Measurements from ENCODE around the gene SPATA17. TPM values are rescaled to one million over a fixed set of nuclear protein-coding genes. Genes with fewer than 3 reads are reported as not detected.

The SPATA17 gene
- total RNA-seq, 1 experiment from 2014 or later: not detected

DNA sequence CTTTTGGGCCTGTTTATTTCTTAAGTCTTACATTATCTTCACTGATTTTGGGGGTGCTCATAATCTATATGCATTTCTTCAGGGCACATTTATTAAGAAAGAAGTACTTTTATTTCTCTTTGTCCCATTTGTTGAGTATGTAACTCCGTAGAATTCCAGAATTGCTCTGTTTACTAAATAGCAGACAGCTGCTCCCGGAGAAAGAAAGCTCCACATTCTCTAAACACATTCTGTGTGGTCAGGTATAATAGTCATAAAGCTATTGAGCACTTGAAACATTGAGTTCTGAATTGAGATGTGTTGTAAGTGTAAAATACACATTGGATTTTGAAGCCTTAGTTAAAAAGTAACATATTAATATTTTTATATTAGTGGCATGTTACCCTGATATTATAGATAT is 206.5 kb downstream of the SPATA17 start:
- ChIA-PET CTCF (no interaction called here), POLR2A (ENCODE audit: low non-redundant PET) (no interaction called here)
- no peaks in the 10 kb centered on the region for H3K9me3 ChIP-seq (ENCODE audit: low read depth, low read length, poor library complexity, severe bottlenecking)
- TF ChIP-seq, protein P1, sequence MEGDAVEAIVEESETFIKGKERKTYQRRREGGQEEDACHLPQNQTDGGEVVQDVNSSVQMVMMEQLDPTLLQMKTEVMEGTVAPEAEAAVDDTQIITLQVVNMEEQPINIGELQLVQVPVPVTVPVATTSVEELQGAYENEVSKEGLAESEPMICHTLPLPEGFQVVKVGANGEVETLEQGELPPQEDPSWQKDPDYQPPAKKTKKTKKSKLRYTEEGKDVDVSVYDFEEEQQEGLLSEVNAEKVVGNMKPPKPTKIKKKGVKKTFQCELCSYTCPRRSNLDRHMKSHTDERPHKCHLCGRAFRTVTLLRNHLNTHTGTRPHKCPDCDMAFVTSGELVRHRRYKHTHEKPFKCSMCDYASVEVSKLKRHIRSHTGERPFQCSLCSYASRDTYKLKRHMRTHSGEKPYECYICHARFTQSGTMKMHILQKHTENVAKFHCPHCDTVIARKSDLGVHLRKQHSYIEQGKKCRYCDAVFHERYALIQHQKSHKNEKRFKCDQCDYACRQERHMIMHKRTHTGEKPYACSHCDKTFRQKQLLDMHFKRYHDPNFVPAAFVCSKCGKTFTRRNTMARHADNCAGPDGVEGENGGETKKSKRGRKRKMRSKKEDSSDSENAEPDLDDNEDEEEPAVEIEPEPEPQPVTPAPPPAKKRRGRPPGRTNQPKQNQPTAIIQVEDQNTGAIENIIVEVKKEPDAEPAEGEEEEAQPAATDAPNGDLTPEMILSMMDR (conservative IDR thresholded peaks at IDR 0.05; ENCODE audit: low read depth, low read length): no peak
- no peak for TF ChIP-seq EZH2 (IDR thresholded peaks at IDR 0.05; ENCODE audit: borderline replicate concordance, low read depth, low read length, poor library complexity, severe bottlenecking)
- H3K36me3 ChIP-seq (ENCODE audit: insufficient read depth, low read length, poor library complexity, severe bottlenecking): no peaks in the 10 kb centered on the region
- DNase-seq (ENCODE audit: low spot score): no peak
- no peaks in the 10 kb centered on the region for H3K4me1 ChIP-seq (ENCODE audit: insufficient read depth, low read length, poor library complexity, severe bottlenecking)
- no peak overlapping the region for H3K27ac ChIP-seq (ENCODE audit: low read depth, low read length, poor library complexity, severe bottlenecking)
- no peak overlapping the region for H3K4me3 ChIP-seq (ENCODE audit: low read depth, low read length, poor library complexity, severe bottlenecking)
- BruUV-seq (replicated peaks): no TSS peak
- no peaks in the 10 kb centered on the region for H3K27me3 ChIP-seq (replicated peaks; ENCODE audit: insufficient read depth, low read depth, low read length, poor library complexity)
- intact Hi-C loops (cut with micrococcal nuclease; ENCODE audit: unreplicated experiment): no loop called here

DNA sequence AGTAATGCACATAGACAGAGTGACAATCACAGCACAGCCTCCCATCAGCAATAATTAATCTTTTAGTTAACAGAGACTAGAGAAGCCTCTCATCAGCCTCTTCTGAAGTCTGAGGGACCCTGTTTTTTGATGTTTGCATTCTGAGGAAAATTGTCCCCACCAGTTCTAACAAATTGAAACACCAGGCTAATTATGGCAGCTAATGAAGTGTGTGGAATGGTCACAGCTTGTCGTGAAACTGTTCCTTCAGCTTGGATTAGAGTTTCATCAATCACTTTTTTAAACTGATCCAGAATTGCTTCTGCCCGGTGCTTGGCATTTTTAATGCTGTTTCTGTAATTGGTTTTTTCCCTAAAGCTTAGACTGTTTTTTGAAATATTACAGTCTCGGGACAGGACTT is 208.0 kb downstream of the SPATA17 start:
- intact Hi-C loops (cut with micrococcal nuclease; ENCODE audit: unreplicated experiment): no loop called here

DNA sequence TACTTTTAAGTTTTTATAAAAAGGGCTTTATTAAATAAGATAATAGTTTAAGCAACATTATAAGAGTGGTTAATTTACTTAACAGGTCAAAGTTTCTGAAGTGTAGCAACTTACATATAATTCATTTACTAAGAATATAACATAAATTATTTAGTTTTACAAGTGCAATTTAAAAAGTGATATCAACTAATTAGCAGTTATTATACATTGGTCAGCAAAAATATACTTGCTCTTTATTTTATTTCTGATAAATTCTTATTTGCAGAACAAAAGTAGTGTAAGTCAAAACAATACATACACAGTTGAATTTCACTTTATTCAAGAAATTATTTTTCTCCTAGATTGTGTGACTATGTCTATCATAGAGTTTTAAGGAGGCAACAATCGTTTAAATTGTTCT is 215.6 kb downstream of the SPATA17 start:
- intact Hi-C loops (cut with micrococcal nuclease; ENCODE audit: unreplicated experiment): no loop called here
- ChIA-PET CTCF (no interaction called here), POLR2A (ENCODE audit: low non-redundant PET) (no interaction called here)
- BruUV-seq (replicated peaks): no TSS peak
- DNase-seq (ENCODE audit: low spot score): no peak
- no peak overlapping the region for H3K27ac ChIP-seq (ENCODE audit: low read depth, low read length, poor library complexity, severe bottlenecking)
- no peaks in the 10 kb centered on the region for H3K27me3 ChIP-seq (replicated peaks; ENCODE audit: insufficient read depth, low read depth, low read length, poor library complexity)
- TF ChIP-seq EZH2 (IDR thresholded peaks at IDR 0.05; ENCODE audit: borderline replicate concordance, low read depth, low read length, poor library complexity, severe bottlenecking): no peak
- TF ChIP-seq, protein P1 (conservative IDR thresholded peaks at IDR 0.05; ENCODE audit: low read depth, low read length): no peak
- no peaks in the 10 kb centered on the region for H3K9me3 ChIP-seq (ENCODE audit: low read depth, low read length, poor library complexity, severe bottlenecking)
- no peaks in the 10 kb centered on the region for H3K36me3 ChIP-seq (ENCODE audit: insufficient read depth, low read length, poor library complexity, severe bottlenecking)
- H3K4me3 ChIP-seq (ENCODE audit: low read depth, low read length, poor library complexity, severe bottlenecking): no peak overlapping the region
- H3K4me1 ChIP-seq (ENCODE audit: insufficient read depth, low read length, poor library complexity, severe bottlenecking): no peaks in the 10 kb centered on the region

More for the DNA sequence above, 208.0 kb downstream of the SPATA17 start:
- ChIA-PET POLR2A (ENCODE audit: low non-redundant PET) (no interaction called here), CTCF (no interaction called here)
- no peaks in the 10 kb centered on the region for H3K9me3 ChIP-seq (ENCODE audit: low read depth, low read length, poor library complexity, severe bottlenecking)
- no peaks in the 10 kb centered on the region for H3K36me3 ChIP-seq (ENCODE audit: insufficient read depth, low read length, poor library complexity, severe bottlenecking)
- no peaks in the 10 kb centered on the region for H3K27me3 ChIP-seq (replicated peaks; ENCODE audit: insufficient read depth, low read depth, low read length, poor library complexity)
- TF ChIP-seq EZH2 (IDR thresholded peaks at IDR 0.05; ENCODE audit: borderline replicate concordance, low read depth, low read length, poor library complexity, severe bottlenecking): no peak
- TF ChIP-seq, protein P1 (conservative IDR thresholded peaks at IDR 0.05; ENCODE audit: low read depth, low read length): no peak
- no peak for DNase-seq (ENCODE audit: low spot score)
- no peak overlapping the region for H3K4me3 ChIP-seq (ENCODE audit: low read depth, low read length, poor library complexity, severe bottlenecking)
- BruUV-seq (replicated peaks): no TSS peak
- no peak overlapping the region for H3K27ac ChIP-seq (ENCODE audit: low read depth, low read length, poor library complexity, severe bottlenecking)
- no peaks in the 10 kb centered on the region for H3K4me1 ChIP-seq (ENCODE audit: insufficient read depth, low read length, poor library complexity, severe bottlenecking)

Data from A673 (cell line).